SK-MEL-5 (cell line): ENCODE data around the gene TRANK1. TPM values are rescaled to one million over a fixed set of nuclear protein-coding genes. Genes with fewer than 3 reads are reported as not detected.
"Not testable (repeated sequence)": the region's sequence is repeated elsewhere in the genome, so short reads cannot be mapped to it uniquely, and the experiment has no call there.

Experiments
- DNase-seq: peaks from one replicate; pipeline ENCODE4 v3.0.0-alpha.2; 2016; ENCODE audit warnings: low read depth, low spot score
- in situ Hi-C: cut with HindIII; loops from 2 replicates; pipeline ENCODE4 v1.10.0; 2016; ENCODE audit warnings: low sequenced_read_pairs, high pct_unique_total_duplicates, low pct_unique_long_range_greater_than_20kb
- total RNA-seq: library from RNA; depleted of rRNA; stranded (reverse); fragments of >200 nt; shearing (Covaris generic); gene quantifications from 2 replicates; pipeline ENCODE4 v1.2.3, GENCODE V29; 2014

The TRANK1 gene
- total RNA-seq, 1 experiment from 2014 or later = 4.0 TPM

GRCh38 chr3:36904065-36904464 lies 40.8 kb downstream of the TRANK1 start:
- DNase-seq, in situ Hi-C loops: not testable (repeated sequence)

- in situ Hi-C loops = no loop called here
- DNase-seq = no peak
Measured at GRCh38 chr3:36903119-36903882, 41.6 kb downstream of the TRANK1 start.

- in situ Hi-C loops = no loop called here
- no peak for DNase-seq
Measured at GRCh38 chr3:36901588-36901987, 43.3 kb downstream of the TRANK1 start.

GRCh38 chr3:36900474-36901443 lies 44.1 kb downstream of the TRANK1 start:
- in situ Hi-C loops = no loop called here

GRCh38 chr3:36895496-36896409 lies 49.1 kb downstream of the TRANK1 start:
- no peak for DNase-seq
- in situ Hi-C loops = no loop called here

More at GRCh38 chr3:36900474-36901443, 44.1 kb downstream of the TRANK1 start:
- DNase-seq = peak; percentile 39

- no peak for DNase-seq
- in situ Hi-C loops = no loop called here
Measured at GRCh38 chr3:36894914-36895313, 49.9 kb downstream of the TRANK1 start.

GRCh38 chr3:36893826-36894225 lies 51.0 kb downstream of the TRANK1 start:
- in situ Hi-C loops = no loop called here
- DNase-seq = no peak

- in situ Hi-C loops = no loop called here
- peak; percentile 41 for DNase-seq
Measured at GRCh38 chr3:36893137-36893557, 51.7 kb downstream of the TRANK1 start.

GRCh38 chr3:36892457-36893136 lies 52.3 kb downstream of the TRANK1 start:
- no peak for DNase-seq
- in situ Hi-C loops = no loop called here

GRCh38 chr3:36891701-36892160 lies 53.1 kb downstream of the TRANK1 start:
- in situ Hi-C loops = no loop called here
- no peak for DNase-seq

GRCh38 chr3:36891097-36891496 lies 53.8 kb downstream of the TRANK1 start:
- in situ Hi-C loops = not testable (repeated sequence)

GRCh38 chr3:36890261-36890660 lies 54.6 kb downstream of the TRANK1 start:
- in situ Hi-C loops = no loop called here
- DNase-seq = no peak

More at GRCh38 chr3:36891097-36891496, 53.8 kb downstream of the TRANK1 start:
- DNase-seq = not testable (repeated sequence)

GRCh38 chr3:36881735-36882134 lies 63.1 kb downstream of the TRANK1 start:
- in situ Hi-C loops = no loop called here
- DNase-seq = no peak

- DNase-seq, in situ Hi-C loops: not testable (repeated sequence)
Measured at GRCh38 chr3:36879842-36880241, 65.0 kb downstream of the TRANK1 start.

- in situ Hi-C loops = no loop called here
Measured at GRCh38 chr3:36877930-36878685, 66.7 kb downstream of the TRANK1 start.

More at GRCh38 chr3:36877930-36878685, 66.7 kb downstream of the TRANK1 start:
- no peak for DNase-seq
